CD1c-positive myeloid dendritic cell (primary cell): ENCODE measurements around the gene GRK2.
"Not testable (repeated sequence)": the region's sequence is repeated elsewhere in the genome, so short reads cannot be mapped to it uniquely, and the experiment has no call there.

Experiments used
- DNase-seq: peaks from one replicate; pipeline ENCODE4 v3.0.0-alpha.2; 2016; ENCODE audit errors: extremely low spot score

Gene GRK2

DNA sequence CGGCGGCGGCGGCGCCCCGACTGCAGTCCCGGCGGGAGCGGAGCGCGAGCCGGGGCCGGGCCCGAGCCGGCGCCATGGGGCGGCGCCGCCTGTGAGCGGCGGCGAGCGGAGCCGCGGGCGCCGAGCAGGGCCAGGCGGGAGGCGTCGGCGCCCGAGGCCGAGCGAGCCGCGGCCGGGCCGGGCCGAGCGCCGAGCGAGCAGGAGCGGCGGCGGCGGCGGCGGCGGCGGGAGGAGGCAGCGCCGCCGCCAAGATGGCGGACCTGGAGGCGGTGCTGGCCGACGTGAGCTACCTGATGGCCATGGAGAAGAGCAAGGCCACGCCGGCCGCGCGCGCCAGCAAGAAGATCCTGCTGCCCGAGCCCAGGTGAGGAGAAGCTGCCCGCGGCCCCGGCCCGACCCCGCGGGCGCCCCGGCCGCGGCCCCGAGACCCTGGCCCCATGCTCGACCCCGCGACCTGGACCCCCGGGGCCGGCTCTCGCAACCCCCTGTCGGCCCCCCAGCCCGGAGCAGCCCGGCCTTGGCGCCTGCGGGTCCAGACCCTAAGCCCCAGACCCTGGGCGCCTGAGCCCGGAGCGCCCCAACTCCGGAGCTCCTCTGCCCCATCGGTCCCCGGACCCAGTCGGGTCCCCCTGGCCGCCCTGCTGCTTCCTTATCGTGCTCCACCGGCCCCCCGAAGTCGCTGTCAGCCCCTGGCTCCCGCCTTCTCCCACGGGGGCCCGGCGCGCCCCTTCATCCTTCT, at the start of gene GRK2:
TSS of gene GRK2 (plus strand) at position 25 of the 739 bp plus-strand sequence. CDS start at position 252, 227 bp downstream.
- DNase-seq = peak; percentile 70

DNA sequence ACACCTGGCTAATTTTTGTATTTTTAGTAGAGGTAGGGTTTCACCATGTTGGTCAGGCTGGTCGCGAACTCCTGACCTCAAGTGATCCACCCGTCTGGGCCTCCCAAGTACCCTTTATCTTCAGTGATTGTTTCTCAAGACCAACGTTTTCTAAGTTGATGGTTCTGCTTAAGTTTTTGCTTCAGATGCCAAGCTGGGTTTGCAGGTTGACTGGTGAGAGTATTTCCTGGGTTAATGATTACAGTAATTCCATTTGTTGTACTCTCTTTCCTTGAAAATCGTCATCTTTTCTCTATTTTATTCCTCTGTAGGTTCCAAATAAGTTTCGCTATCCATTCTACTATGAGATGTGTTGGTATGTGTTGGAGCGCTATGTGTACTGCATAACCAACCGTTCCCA, 38.5 kb upstream of the GRK2 start:
- no peak for DNase-seq

DNA sequence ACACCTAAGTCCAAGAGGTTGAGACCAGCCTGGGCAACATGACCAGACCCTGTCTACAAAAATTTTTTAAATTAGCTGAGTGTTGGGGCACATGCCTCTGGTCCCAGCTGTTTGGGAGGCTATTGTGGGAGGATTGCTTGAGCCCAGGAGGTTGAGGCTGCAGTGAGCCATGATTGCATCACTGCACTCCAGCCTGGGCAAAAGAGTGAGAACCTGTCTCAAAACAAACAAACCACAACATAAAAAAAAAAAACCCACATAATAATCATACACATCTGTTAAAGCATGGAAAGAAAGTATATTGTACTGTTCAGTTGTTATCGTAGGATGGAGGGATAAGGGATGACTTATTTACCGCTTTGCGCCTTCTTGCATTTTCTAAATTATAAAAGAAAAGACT, 35.9 kb upstream of the GRK2 start:
- DNase-seq = no peak

DNA sequence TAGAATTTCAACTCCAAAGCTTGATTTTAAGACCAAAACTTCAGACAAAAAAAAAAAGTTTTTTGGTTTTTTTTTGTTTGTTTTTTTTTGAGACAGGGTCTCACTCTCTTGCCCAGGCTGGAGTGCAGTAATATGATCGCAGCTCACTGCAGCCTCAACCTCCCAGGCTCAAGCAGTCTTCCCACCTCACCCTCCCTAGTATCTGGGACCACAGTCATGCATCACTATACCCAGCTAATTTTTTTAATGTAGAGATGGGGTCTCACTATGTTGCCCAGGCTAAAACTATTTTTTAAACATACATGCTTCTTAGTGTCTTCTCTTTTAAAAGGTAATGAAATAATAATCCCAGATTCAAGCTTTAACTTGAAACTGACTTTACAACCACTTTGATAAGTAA, 35.4 kb upstream of the GRK2 start:
- DNase-seq = no peak

DNA sequence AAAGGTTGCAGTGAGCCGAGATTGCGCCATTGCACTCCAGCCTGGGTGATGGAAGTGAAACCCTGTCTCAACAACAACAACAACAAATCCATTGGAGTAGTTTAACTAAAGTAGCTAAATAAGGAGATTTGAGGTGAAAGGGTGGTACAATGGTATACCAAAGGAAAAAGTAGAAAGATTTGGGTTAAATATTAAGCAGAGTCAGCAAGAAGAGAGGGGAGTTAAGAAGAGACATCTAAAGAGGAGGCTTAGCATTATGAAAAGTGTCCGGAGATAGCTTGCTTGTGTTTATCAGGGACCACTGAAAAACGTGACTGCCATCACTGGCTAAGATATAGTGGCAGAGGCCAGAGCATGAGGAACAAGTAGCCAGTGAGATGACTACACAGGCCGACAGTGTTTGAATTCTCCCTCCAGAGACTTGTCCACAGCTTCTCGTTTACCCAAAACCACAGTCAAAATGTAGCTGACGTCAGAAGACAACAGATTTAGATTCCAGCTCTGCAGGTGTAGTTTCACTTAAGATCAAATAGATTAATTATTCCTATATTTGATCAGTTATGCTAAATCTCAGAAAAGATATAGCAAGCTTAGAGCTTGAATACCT, 32.6 kb upstream of the GRK2 start:
- no peak for DNase-seq

DNA sequence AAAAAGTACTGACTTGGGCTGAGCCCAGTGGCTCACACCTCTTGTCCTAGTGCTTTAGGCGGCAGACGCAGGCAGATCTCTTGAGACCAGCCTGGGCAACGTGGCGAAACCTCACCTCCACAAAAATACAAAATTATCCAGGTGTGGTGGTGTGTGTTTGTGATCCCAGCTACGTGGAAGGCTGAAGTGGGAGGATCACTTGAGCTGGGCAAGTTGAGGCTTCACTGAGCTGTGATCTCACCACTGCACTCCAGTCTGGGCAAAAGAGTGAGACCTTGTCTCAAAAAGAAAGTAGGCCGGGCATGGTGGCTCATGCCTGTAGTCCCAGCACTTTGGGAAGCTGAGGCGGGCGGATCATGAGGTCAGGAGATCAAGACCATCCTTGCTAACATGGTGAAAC, 31.7 kb upstream of the GRK2 start:
- not testable (repeated sequence) for DNase-seq

DNA sequence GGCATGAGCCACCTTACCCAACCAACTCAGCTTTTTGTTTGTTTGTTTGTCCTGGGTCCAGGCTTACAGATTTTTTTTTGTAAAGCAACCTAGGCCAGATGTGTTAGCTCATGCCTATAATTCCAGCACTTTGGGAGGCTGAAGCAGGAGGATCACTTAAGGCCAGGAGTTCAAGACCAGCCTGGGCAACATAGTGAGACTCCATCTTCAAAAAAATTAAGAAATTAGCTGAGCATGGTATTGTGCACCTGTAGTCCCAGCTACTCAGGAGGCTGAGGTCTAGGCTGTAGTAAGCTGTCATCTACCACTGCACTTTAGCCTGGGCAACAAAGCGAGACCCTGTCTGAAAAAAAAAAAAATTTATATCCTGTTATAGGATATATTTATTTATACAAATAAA, 28.7 kb upstream of the GRK2 start:
- no peak for DNase-seq

DNA sequence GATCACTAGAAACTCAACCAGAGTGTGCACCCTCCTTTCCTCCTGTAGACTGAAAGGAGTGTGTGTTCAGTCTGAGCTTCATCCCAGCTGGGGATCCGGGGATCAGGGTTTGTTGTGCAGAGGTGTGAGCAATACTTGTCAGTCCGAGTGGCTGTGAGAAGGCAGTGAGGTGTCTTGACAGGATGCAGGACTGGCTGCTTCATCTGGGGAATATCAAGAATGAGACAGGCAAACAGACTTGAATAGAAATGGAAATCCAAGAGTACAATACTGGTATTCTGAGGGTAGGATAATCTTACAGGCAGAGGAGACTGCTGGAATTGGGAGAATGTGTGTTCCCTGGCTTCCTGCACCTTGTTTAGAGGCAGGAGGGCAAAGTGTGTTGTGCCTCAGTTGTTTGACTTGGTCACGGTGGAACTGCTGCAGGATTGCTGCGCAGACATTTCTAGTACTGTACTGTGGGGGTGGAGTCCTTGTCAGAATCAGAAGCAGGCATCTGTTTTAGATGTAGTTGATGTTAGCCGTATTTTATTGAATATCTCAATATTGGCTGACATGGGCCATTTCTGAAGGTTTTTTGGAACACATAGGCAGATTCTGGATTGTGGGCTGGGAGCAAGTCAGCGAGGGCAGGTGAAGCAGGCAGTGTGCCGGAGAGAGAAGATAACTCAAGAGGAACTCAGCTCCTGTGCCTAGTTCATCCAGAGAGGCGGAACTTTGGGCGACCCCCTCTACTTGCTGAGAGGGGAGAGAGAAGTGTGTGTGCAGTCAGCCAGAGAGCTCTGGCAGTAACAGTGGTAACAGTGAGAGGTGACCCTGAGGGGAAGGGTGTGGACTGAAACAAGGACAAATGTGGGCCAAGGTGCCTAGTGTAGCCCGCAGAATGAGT, 27.1 kb upstream of the GRK2 start:
- DNase-seq = no peak

DNA sequence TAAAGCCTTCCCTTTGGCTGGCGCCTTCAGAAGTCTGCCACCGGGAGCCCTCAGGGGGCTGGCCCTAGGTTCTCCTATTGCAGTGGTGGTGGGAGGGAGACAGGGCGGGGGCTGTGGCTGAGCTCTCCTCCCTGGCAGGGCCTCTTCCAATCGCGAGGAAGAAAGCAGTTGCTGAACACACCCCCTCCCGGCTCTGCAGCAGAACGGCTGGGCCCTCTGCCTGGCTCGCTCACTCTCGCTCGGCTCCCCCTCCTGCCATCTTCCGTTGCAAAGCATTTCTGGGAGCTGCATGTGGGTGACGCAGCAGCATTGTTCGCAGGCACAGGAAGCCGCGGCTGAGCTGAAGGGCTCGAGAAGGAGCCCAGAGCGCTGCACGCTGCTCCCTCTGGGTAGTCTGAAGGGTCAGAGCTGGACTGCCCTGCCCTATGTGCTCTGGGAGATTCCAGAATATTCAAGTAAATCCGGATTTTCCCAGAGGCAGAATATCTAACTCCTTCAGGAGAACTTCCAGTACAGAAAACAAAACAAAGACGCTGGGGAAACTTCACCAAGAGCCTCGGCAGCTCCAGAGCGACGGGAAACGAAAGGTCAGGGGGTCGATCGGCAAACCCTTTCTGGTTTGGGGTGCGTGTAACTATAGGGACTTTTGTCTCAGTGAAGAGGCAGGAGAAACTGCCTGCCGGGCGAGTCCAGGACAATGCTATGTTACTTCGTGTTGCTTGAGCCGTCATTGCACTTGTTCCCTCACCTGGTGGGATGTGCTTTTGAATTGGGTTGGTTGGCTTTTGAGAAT, 26.3 kb upstream of the GRK2 start:
- DNase-seq = peak; percentile 97

DNA sequence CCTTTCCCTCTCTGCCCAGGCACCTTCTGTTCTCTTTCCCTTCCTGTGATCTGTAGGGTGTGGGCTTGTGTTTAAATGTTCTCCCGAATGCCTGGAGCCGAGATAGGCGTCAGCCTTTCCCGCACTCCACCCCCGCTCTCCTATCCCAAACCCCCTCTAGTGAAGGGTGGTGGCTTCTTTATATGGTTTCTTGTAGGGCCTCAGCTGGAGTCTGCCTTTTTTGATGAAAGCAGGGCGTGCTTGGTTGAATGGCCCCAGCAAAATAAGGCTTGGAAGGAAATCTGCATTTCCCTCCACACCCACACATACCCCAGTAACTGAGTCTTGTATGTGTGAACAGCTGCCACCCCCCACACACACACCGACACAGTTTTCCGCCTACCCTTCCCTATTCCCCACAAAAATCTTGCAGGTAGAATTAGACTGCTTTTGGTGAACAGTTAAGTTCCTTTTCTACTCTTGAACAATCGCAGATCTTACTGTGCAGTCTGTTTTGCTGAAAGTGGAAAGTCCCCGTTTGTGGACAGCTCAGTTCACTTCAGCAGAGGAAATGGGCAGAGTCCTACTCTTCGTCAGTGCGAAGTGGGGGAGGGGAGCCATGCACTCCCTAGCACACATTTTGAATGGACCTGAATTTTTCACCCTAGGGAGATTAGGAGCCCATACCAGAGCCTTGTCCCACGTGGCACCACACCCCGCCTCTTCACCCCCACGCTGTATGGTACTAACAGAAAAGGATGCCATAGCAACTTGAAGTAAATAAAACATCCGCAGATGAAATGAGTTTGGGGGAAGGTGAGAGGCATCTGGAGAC, 25.5 kb upstream of the GRK2 start:
- DNase-seq = peak; percentile 92

DNA sequence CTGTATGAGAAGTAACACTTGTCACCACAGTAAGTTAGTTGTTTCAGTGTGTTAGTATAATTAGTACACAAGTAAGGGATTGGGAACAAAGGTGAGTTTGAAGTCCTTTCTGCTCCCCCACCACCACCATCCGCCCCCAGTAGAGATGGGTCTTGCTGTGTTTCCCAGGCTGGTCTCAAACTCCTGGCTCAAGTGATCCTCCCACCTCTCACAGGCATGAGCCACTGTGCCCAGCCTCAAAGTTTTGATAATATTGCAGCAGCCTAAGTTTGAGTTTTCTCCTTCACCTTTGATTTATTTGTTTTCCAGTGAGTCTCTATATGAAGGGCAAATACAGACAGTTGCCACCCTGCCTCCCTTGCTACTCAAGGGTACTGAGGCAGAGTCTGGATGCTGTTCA, 23.7 kb upstream of the GRK2 start:
- DNase-seq = no peak

DNA sequence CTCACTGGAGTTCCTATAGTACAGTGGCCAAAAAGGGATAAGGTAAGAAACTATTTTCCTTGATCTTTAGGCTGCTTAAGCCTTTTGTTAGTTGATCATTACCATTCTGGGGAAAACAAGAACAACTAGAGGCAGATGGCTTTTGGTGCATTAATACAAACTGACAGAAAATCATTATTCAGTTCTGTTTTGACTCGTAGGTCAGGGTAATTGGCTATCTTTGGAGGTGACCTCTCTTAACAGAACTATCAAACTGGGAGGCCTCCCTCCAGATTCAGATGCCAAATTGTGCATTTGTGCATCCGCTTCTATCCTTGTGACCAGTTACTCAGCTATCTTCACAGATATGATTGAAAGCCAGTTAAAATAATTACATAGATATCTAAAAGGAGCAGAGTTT, 23.2 kb upstream of the GRK2 start:
- no peak for DNase-seq

DNA sequence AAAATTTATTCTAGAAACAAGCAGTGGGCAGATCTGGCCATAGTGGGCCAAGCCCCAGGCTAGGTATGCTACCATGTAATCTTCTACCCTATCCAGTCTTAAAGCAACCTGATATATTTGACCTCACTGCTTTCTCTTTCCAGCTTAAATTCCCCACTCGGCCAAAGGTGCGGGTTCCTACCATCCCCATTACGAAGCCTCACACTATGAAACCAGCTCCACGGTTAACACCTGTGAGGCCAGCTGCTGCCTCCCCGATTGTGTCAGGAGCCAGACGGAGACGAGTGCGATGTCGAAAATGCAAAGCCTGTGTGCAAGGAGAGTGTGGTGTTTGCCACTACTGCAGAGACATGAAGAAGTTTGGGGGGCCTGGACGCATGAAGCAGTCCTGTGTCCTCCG, 21.2 kb upstream of the GRK2 start:
- DNase-seq = no peak

DNA sequence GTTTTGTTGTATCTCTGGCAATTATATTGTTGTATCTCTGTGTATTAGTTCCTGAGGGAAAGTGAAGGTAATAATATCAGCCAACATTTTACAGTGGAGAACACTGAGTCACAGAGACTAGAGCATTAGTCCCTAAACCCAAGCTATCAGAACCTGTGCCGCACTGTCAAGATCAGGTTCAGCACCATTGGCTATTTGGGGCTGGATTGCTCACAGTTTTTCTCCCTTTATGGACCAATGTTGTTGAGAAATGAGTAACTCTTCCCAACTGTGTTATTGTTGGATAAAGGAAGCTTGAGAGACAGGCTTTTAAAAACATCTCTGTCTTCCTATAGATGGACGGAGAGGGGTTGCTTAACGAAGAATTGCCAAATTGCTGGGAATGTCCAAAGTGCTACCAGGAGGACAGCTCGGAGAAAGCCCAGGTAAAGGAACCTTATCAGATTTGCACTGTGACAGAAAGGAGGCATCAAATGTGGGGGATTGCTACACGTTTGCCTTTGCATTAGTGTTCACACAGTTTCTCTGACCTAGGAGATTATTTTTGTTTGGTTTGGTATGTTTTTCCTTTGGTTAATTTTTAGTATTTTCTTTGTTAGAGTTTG, 18.2 kb upstream of the GRK2 start:
- DNase-seq = no peak

DNA sequence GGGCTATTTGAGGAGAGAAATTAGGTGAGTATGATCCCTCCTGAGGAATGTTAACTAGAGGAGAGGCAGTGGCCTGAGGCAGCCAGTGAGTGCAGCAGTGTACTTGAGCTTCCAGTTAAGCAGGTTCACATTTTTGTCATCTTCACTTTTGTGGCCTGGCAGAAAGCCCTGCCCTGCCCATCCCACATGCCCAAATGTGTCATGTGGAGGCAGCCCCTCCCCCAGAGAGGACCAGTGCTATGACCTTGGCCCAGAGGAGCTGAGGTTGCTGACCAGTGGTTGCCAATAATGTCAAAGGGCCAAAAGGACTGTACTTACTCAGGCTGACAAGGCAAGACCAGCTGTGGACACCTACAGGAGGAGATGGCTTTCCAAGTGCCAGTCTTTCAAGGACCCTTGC, 17.6 kb upstream of the GRK2 start:
- DNase-seq = no peak

DNA sequence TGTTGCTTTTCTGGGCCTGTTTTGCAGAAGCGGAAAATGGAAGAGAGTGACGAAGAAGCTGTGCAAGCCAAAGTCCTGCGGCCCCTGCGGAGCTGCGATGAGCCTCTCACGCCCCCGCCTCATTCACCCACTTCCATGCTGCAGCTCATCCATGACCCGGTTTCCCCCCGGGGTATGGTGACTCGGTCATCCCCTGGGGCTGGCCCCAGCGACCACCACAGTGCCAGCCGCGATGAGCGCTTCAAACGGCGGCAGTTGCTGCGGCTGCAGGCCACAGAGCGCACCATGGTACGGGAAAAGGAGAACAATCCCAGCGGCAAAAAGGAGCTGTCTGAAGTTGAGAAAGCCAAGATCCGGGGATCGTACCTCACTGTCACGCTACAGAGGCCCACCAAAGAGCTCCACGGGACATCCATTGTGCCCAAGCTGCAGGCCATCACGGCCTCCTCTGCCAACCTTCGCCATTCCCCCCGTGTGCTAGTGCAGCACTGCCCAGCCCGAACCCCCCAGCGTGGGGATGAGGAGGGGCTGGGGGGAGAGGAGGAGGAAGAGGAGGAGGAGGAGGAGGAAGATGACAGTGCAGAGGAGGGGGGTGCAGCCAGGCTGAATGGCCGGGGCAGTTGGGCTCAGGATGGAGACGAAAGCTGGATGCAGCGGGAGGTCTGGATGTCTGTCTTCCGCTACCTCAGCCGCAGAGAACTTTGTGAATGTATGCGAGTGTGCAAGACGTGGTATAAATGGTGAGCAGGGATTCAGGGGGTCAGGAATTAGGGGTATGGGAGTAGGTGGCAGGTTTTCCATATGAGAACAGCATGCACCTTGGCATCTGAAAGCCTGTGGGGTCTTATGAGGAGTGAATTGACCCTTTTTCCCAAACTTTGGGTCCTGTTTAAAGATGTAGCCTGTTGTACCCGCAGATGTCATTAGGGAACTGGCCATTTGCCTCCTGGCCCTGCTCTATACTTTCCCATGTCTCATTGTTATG, 15.9 kb upstream of the GRK2 start:
- no peak for DNase-seq

DNA sequence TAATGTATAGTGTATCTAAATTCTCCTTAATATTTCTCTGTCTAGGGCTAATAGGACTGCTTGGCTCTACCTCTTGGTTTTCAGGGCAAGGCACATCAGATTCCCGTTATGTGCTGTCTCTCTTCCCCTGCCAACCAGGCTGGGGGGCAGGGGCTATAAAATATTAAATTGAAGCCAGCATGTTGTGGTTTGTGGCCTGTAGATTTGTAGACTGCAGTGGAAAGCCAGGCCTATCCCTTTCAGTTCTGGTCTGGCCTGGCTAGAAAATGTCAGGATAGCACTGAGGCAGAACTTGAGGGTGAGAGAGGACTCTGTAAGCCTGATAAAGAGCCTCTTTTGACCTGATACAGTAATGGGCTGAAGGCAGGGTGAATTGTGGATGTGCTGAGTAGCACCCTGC, 14.4 kb upstream of the GRK2 start:
- no peak for DNase-seq

DNA sequence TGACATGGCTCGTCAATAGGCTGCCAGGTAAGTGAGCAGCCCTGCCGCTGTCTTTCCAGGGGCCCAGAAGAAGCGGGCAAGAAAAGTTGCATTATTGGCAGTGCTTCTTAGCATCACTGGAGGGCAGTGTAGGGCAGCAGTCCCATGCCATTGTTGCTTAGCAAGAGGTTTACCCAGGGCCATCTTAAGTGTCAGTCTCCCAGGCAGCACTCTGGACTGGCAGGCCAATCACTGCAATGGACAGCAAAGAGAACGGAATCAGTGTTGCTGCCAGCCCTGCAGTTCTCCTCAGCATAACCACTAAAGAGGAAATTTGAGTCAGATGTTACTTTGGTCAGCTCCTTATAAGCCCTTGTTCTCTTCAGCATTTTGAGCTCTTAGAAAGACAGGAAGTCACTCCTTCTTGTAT, 13.4 kb upstream of the GRK2 start:
- peak; percentile 85 for DNase-seq

DNA sequence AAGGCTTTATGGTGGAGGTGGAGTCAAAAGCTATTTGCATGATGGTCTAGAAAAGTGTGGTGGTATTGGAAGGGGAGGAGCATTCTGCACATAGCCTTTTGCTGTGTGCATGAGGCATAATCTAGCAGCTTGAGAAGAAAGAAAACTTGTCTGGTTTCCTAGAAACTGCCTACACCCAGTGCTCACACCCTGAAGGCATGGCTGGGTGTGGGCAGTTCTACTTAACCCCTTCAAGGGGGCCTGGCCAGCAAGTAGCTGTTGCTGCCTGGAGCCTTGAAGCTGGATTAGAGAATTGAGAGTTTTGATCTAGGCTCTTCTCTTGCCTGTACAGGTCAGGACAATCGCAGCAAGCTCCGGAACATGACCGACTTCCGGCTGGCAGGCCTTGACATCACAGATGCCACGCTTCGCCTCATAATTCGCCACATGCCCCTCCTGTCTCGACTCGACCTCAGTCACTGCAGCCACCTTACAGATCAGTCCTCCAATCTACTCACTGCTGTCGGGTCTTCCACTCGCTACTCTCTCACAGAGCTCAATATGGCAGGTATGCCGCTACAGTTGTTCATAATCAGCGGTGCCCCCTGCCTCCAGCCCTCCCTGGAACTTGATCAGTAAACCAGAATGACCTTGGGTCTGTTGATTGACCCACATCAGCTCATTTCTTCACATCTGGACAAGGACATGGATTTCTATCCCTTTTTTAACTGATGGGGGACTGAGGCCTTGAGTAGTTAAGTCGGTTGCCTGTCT, 12.2 kb upstream of the GRK2 start:
- DNase-seq = no peak
